DND-41 (cell line): ENCODE data around the gene SETBP1.

Experiments used
- ATAC-seq: fragments of 200-7000 bp; cut with Tn5 transposase; 3 replicates; pipeline ENCODE4 v1.9.1; 2021; ENCODE audit warnings: low read depth; ENCODE audit not compliant: insufficient read depth
- DNase-seq: peaks from one replicate; pipeline ENCODE4 v3.0.0-alpha.2; 2020
- H2AFZ ChIP-seq: 2 replicates; pipeline ENCODE4 v1.6.0; 2012; ENCODE audit warnings: low read depth, low read length
- H3K27ac ChIP-seq: 2 replicates; pipeline ENCODE4 v1.5.1; 2012; ENCODE audit warnings: low read length, inconsistent platforms
- H3K27me3 ChIP-seq: fragments of 200-600 bp; sonication (generic); 2 replicates; pipeline ENCODE4 v1.6.0; 2012; ENCODE audit warnings: low read length, mild to moderate bottlenecking, inconsistent platforms; ENCODE audit not compliant: insufficient read depth, poor library complexity
- H3K36me3 ChIP-seq: 2 replicates; pipeline ENCODE4 v1.5.1; 2012; ENCODE audit warnings: low read length, inconsistent platforms; ENCODE audit not compliant: insufficient read depth
- H3K4me1 ChIP-seq: 2 replicates; pipeline ENCODE4 v1.5.1; 2012; ENCODE audit warnings: mild to moderate bottlenecking, low read length; ENCODE audit not compliant: insufficient read depth
- H3K4me2 ChIP-seq: 2 replicates; pipeline ENCODE4 v1.6.0; 2012; ENCODE audit warnings: mild to moderate bottlenecking, moderate library complexity, low read length, inconsistent platforms; ENCODE audit not compliant: insufficient read depth
- H3K4me3 ChIP-seq, 2 experiments: fragments of 200-600 bp in 1 of 2; shearing (Covaris generic) in 1 of 2; 2 replicates each; pipeline ENCODE4 v1.5.1; 2012 to 2016; ENCODE audit warnings: inconsistent platforms in 2 of 2, low read length in 2 of 2, mild to moderate bottlenecking in 2 of 2, low read depth in 1 of 2, moderate library complexity in 1 of 2
- H3K79me2 ChIP-seq: 2 replicates; pipeline ENCODE4 v1.6.0; 2012; ENCODE audit warnings: low read length, inconsistent platforms; ENCODE audit not compliant: insufficient read depth
- H3K9ac ChIP-seq: 2 replicates; pipeline ENCODE4 v1.6.0; 2012; ENCODE audit warnings: low read depth, mild to moderate bottlenecking, inconsistent platforms, low read length, moderate library complexity
- H3K9me3 ChIP-seq: 2 replicates; pipeline ENCODE4 v1.5.1; 2012; ENCODE audit warnings: low read length, moderate library complexity, mild to moderate bottlenecking, inconsistent platforms; ENCODE audit not compliant: insufficient read depth, severe bottlenecking
- H4K20me1 ChIP-seq: 2 replicates; pipeline ENCODE4 v1.6.0; 2012; ENCODE audit warnings: low read length; ENCODE audit not compliant: insufficient read depth
- EZH2 ChIP-seq: IDR thresholded peaks from 3 replicates; pipeline ENCODE4 v1.6.1; 2012; ENCODE audit warnings: borderline replicate concordance, low read depth, mild to moderate bottlenecking, moderate library complexity, low read length, inconsistent platforms; ENCODE audit not compliant: severe bottlenecking
- TF ChIP-seq, protein P1 (sequence below): IDR thresholded peaks from 2 replicates; pipeline ENCODE4 v1.5.1; 2012; ENCODE audit warnings: borderline replicate concordance, low read length, moderate library complexity, mild to moderate bottlenecking; ENCODE audit not compliant: poor library complexity, severe bottlenecking; ENCODE audit errors: extremely low read depth

SETBP1 gene

GRCh38 chr18:44700652-44701051 lies 20.0 kb downstream of the SETBP1 start:
- DNase-seq (no peak), ATAC-seq (no peak)
- H3K79me2 ChIP-seq, result no peaks in the 10 kb centered on the region

DNA sequence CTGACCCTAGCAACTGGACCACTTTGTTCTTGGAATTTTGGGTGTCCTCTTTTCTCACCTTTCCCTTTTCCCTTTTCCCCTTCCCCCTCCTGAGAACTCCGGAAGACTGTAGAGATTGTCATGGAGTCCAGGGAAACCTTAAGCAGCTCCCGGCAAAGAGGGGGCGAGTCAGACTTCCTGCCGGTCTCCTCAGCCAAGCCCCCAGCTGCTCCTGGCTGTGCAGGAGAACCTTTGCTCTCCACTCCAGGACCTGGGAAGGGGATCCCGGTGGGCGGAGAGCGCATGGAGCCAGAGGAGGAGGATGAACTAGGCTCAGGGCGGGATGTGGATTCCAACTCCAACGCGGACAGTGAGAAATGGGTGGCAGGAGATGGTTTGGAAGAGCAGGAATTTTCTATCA lies 20.5 kb downstream of the SETBP1 start:
- H3K4me1 ChIP-seq, result no peaks in the 10 kb centered on the region
- H3K79me2 ChIP-seq, result no peaks in the 10 kb centered on the region
- no peak overlapping the region for H3K9ac ChIP-seq
- no peak overlapping the region for H3K4me3 ChIP-seq
- no peaks in the 10 kb centered on the region for H3K36me3 ChIP-seq
- DNase-seq (no peak), ATAC-seq (no peak)
- H4K20me1 ChIP-seq, result no peaks in the 10 kb centered on the region
- H3K9me3 ChIP-seq, result no peaks in the 10 kb centered on the region
- no peak overlapping the region for H2AFZ ChIP-seq
- H3K27ac ChIP-seq, result no peak overlapping the region
- no peaks in the 10 kb centered on the region for H3K27me3 ChIP-seq
- no peak for TF ChIP-seq EZH2
- TF ChIP-seq, protein P1, sequence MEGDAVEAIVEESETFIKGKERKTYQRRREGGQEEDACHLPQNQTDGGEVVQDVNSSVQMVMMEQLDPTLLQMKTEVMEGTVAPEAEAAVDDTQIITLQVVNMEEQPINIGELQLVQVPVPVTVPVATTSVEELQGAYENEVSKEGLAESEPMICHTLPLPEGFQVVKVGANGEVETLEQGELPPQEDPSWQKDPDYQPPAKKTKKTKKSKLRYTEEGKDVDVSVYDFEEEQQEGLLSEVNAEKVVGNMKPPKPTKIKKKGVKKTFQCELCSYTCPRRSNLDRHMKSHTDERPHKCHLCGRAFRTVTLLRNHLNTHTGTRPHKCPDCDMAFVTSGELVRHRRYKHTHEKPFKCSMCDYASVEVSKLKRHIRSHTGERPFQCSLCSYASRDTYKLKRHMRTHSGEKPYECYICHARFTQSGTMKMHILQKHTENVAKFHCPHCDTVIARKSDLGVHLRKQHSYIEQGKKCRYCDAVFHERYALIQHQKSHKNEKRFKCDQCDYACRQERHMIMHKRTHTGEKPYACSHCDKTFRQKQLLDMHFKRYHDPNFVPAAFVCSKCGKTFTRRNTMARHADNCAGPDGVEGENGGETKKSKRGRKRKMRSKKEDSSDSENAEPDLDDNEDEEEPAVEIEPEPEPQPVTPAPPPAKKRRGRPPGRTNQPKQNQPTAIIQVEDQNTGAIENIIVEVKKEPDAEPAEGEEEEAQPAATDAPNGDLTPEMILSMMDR, result no peak
- H3K4me2 ChIP-seq, result no peak overlapping the region

More at GRCh38 chr18:44700652-44701051, 20.0 kb downstream of the SETBP1 start:
- H3K27ac ChIP-seq, result no peak overlapping the region
- H2AFZ ChIP-seq, result no peak overlapping the region
- H3K27me3 ChIP-seq, result no peaks in the 10 kb centered on the region
- no peaks in the 10 kb centered on the region for H3K4me1 ChIP-seq
- H3K4me3 ChIP-seq, result no peak overlapping the region
- TF ChIP-seq EZH2, result no peak
- TF ChIP-seq, protein P1, result no peak
- no peak overlapping the region for H3K4me2 ChIP-seq
- no peaks in the 10 kb centered on the region for H3K36me3 ChIP-seq
- H4K20me1 ChIP-seq, result no peaks in the 10 kb centered on the region
- H3K9ac ChIP-seq, result no peak overlapping the region
- no peaks in the 10 kb centered on the region for H3K9me3 ChIP-seq

GRCh38 chr18:44702594-44702993 lies 21.9 kb downstream of the SETBP1 start:
- H3K4me3 ChIP-seq, result no peak overlapping the region

More at GRCh38 chr18:44702594-44702993, 21.9 kb downstream of the SETBP1 start:
- Histone ChIP-seq H3K4me1 (no peaks in the 10 kb centered on the region), H3K27me3 (no peaks in the 10 kb centered on the region), H3K9ac (no peak overlapping the region), H3K4me2 (no peak overlapping the region), H3K9me3 (no peaks in the 10 kb centered on the region), H3K36me3 (no peaks in the 10 kb centered on the region), H4K20me1 (no peaks in the 10 kb centered on the region), H2AFZ (no peak overlapping the region), H3K27ac (no peak overlapping the region), H3K79me2 (no peaks in the 10 kb centered on the region)
- TF ChIP-seq, protein P1, result no peak
- no peak for TF ChIP-seq EZH2
- DNase-seq, result no peak
- no peak for ATAC-seq
